NCI-H526 (cell line): ENCODE measurements around the gene CRYBA1.
"Not testable (repeated sequence)": the region's sequence is repeated elsewhere in the genome, so short reads cannot be mapped to it uniquely, and the experiment has no call there.

Source experiments
- DNase-seq, 2 experiments: peaks; one replicate each; lab custom pipeline; 2025; lab: John Stamatoyannopoulos, UW

The CRYBA1 gene

GRCh38 chr17:29238133-29238850 lies 8.4 kb upstream of the CRYBA1 start:
- no peak for DNase-seq

DNA sequence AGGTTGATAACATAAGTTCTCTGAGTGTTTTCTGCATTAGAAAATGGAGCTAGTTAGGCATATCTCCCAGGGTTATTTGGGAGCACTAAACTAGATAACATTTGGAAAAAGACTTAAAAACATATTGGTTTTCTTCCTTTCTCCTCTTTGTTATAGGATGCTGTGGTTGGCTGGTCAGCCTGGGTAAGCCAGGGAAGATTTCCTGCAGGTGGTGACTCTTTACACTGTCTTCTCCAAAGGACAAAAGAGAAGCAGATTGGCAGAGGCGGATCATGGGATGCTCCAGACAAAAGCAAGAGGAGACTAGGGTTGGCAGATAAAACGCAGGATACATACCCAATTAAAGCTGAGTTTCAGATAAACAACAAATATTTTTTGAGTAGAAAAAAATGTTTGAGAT lies 6.2 kb upstream of the CRYBA1 start:
- no peak for DNase-seq

- DNase-seq = peak in 1 of 2 experiments; percentile 18
Measured at GRCh38 chr17:29240968-29241963, 5.4 kb upstream of the CRYBA1 start.

GRCh38 chr17:29242051-29242450 lies 4.6 kb upstream of the CRYBA1 start:
- no peak for DNase-seq

DNA sequence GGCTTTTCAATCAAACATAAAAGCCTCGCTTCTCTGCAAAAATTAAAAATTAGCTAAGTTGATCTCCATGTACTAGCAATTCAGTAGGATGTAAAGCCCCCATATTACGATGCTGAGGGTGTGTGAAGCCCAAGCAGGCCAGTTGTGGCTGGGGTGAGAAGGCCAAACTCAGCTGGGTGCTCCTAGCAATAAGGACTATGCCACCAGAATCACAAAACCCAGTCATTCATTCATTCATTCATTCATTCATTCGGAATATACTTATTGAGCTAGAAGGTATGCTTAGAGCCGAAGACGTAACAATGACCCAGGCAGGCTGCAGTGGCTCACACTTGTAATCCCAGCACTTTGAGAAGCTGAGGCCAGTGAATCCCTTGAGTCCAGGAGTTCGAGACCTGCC lies 3.9 kb upstream of the CRYBA1 start:
- no peak for DNase-seq

DNA sequence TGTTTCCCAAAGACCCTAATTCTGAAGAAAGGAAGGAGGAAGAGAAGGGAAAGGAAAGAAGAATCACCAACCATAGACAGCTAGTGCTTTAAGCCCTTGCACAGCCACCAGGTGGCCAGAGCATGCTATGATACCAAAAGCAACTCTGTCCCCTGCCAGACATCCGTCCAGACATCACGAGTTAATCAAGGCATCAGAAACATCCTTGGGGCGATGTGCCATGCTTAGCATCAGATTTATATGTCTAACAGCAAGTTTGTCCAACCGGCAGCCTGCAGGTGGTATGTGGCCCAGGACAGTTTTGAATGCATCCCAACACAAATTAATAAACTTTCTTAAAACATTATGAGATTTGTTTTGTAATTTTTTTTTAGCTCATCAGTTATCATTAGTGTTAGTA lies 2.9 kb upstream of the CRYBA1 start:
- DNase-seq = peak in 1 of 2 experiments; percentile 47

- DNase-seq = no peak
Measured at GRCh38 chr17:29245401-29245800, 1.3 kb upstream of the CRYBA1 start.

- DNase-seq = no peak
Measured at GRCh38 chr17:29247219-29247618, 560 bp downstream of the CRYBA1 start.

DNA sequence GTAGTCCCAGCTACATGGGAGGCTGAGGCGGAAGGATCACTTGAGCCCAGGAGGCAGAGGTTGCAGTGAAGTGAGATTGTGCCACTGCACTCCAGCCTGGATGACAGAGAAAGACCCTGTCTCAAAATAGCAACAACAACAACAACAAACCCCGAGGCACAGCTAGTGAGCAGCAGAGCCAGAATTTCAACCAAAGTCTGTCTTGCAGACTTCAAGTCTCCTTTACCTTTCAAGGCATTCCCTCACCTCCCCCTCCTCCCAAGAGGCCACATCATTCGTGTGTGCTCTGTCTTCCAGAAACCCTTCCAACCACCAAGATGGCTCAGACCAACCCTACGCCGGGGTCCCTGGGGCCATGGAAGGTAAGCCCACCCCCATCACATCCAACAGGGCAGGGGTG lies 2.2 kb downstream of the CRYBA1 start:
- no peak for DNase-seq

GRCh38 chr17:29250666-29251065 lies 4.0 kb downstream of the CRYBA1 start:
- DNase-seq = no peak

DNA sequence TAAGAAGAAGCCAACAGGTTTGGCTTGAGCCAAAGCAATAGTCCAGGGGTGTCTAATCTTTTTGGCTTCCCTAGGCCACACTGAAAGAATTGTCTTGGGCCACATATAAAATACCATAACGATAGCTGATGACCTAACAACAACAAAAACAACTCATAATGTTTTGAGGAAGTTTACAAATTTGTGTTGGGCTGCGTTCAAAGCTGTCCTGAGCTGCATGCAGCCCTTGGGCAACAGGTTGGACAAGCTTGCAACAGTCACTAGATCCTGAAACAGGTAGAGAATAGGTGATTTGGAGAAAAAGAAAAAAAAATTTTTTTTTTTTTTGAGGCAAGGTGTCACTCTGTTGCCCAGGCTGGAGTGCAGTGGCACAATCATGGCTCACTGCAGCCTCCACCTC lies 4.5 kb downstream of the CRYBA1 start:
- DNase-seq = no peak

- peak in 1 of 2 experiments; percentile 19 for DNase-seq
Measured at GRCh38 chr17:29252101-29252791, 5.6 kb downstream of the CRYBA1 start.

DNA sequence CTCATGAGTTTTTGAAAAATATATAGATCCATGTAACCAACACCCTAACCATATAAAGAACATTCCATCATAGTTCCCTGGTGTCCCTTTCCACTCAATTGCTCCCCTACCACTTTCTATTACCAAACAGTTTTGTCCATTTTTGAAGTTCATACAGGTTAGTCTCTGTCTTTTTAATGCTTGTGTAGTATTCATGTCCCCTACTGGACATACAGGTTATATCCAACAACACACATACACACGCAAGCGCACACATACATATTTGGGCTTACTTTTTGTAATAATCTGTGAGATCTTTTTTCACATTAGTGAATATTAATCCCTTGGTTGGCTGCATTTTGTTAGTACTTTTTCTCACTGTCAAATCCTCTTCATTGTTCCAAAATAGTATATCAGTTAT lies 6.4 kb downstream of the CRYBA1 start:
- DNase-seq = no peak

GRCh38 chr17:29255926-29256522 lies 9.4 kb downstream of the CRYBA1 start:
- no peak for DNase-seq

GRCh38 chr17:29256735-29257466 lies 10.2 kb downstream of the CRYBA1 start:
- DNase-seq = no peak

GRCh38 chr17:29257756-29258155 lies 11.1 kb downstream of the CRYBA1 start:
- no peak for DNase-seq

DNA sequence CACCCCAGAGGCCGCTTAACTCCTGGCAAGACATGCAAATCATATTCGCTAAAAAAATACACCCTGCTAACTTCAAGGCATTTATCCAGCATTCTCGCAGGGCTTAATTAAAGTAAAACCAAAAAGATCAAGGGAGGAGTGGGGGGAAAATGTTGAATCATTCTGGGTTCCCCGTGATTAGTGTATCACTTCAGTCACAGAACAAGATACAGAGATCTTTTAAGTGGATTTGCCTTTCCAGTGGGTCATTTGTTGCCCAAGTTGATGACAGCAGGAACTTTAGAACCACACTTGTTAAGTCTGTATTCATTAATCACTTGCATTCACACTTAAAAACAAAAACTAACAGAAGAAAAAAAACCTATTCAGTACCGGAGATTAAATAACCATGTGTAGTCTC lies 17.3 kb downstream of the CRYBA1 start:
- no peak for DNase-seq

DNA sequence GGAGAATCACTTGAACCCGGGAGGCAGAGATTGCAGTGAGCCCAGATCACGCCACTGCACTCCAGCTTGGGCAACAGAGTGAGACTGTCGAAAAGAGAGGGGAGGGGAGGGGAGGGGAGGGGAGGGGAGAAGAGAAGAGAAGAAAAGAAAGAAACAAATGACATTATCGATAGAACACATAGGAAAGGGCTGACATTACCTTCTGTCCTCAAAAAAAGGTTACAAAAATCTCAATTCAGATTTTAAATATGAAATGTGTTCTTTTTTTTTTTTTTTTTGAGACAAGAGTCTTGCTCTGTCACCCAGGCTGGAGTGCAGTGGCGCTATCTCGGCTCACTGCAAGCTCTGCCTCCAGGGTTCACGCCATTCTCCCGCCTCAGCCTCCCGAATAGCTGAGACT lies 25.3 kb downstream of the CRYBA1 start:
- DNase-seq = not testable (repeated sequence)

DNA sequence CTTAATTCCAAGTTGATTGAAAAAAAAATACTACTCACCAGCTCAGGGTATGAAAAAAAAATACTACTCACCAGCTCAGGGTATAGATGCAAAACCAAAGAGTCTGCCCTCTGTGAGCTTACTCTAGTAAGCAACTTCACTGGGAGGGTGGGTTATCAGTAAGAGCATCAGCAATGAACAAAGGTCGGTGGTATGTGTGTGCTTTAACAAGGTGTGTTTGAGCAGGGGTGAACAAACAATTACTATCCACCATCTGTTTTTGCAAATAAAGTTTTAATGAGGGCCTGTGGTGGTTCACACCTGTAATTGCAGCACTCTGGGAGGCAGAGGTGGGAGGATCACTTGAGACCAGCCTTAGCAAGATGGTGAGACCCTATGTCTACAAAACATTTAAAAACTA lies 27.3 kb downstream of the CRYBA1 start:
- DNase-seq = no peak

DNA sequence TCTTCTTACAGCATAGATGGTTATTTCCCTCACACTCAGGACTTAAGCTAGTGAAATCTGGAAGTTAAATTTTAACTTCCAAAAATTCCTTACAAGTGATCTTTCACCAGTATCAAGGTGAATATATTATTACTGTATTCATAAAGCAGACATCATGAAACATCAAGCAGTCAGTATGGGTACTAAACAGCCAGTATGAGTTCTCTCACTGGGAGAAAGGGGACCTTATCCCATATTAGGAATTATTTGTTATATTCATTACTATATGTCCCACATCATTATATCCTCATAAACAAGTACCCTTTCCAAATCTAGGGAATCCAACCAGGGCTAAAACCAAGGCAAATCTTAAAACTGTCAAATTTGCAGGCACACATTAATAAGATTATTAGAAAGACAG lies 32.0 kb downstream of the CRYBA1 start:
- DNase-seq = no peak

DNA sequence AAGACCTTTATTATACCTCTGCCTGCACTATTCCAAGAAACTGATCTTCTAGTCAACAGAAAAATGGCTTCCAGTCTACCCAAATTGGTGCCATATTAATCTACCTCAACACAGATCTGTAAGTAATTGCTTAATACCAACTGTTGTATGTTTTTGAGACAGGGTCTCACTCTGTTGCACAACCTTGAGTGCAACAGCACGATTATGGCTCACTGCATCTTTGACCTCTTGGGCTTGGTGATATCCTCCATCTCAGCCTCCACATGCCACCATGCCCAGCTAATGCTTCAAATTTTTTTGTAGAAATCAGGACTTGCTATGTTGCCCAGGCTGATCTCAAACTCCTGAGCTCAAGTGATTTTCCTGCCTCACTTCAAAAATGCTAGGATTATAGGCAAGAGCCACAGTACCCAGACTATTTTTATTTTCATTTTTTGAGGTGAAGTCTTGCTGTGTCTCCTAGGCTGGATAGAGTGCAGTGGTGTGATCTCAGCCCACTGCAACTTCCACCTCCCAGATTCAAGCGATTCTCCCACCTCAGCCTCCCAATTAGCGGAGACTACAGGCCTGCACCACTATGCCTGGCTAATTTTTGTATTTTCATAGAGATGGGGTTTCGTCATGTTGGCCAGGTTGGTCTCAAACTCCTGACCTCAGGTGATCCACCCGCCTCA lies 32.9 kb downstream of the CRYBA1 start:
- DNase-seq = no peak
